ENCODE results near the gene CRYBG1. TPM values are rescaled to one million over a fixed set of nuclear protein-coding genes. Genes with fewer than 3 reads are reported as not detected.

Gene CRYBG1
- total RNA-seq, 1 donor from 2014 or later: 3.0 TPM

GRCh38 chr6:106413722-106414121 lies 53.2 kb downstream of the CRYBG1 start:
- TF ChIP-seq CTCF (IDR thresholded peaks at IDR 0.05; ENCODE audit: unreplicated experiment): no peak
- H3K4me1 Mint-ChIP-seq (ENCODE audit: low read depth): peaks cover 5% of the 10 kb centered on the region
- peaks cover 4% of the 10 kb centered on the region for H3K9me3 Mint-ChIP-seq (ENCODE audit: low read depth)
- no peak for DNase-seq (ENCODE audit: low spot score, unreplicated experiment)
- H3K27ac Mint-ChIP-seq: no peak overlapping the region
- no peak overlapping the region for H3K4me3 Mint-ChIP-seq (ENCODE audit: low read depth)
- no peaks in the 10 kb centered on the region for H3K36me3 Mint-ChIP-seq (ENCODE audit: insufficient read depth)
- H3K27me3 Mint-ChIP-seq: peaks cover 6% of the 10 kb centered on the region

GRCh38 chr6:106415921-106416320 lies 55.4 kb downstream of the CRYBG1 start:
- H3K27ac Mint-ChIP-seq: peak overlapping the region; percentile 35
- no peaks in the 10 kb centered on the region for H3K36me3 Mint-ChIP-seq (ENCODE audit: insufficient read depth)
- no peak overlapping the region for H3K4me3 Mint-ChIP-seq (ENCODE audit: low read depth)
- H3K9me3 Mint-ChIP-seq (ENCODE audit: low read depth): no peaks in the 10 kb centered on the region
- H3K4me1 Mint-ChIP-seq (ENCODE audit: low read depth): peaks cover 9% of the 10 kb centered on the region
- DNase-seq (ENCODE audit: low spot score, unreplicated experiment): no peak
- H3K27me3 Mint-ChIP-seq: peaks cover 8% of the 10 kb centered on the region
- no peak for TF ChIP-seq CTCF (IDR thresholded peaks at IDR 0.05; ENCODE audit: unreplicated experiment)

- no peaks in the 10 kb centered on the region for H3K36me3 Mint-ChIP-seq (ENCODE audit: insufficient read depth)
- H3K4me1 Mint-ChIP-seq (ENCODE audit: low read depth): peaks cover 4% of the 10 kb centered on the region
- H3K27me3 Mint-ChIP-seq: peaks cover 10% of the 10 kb centered on the region
- no peak for DNase-seq (ENCODE audit: low spot score, unreplicated experiment)
- H3K4me3 Mint-ChIP-seq (ENCODE audit: low read depth): no peak overlapping the region
- no peak for TF ChIP-seq CTCF (IDR thresholded peaks at IDR 0.05; ENCODE audit: unreplicated experiment)
- H3K9me3 Mint-ChIP-seq (ENCODE audit: low read depth): no peaks in the 10 kb centered on the region
- no peak overlapping the region for H3K27ac Mint-ChIP-seq
These were observed 57.1 kb downstream of the CRYBG1 start for GRCh38 chr6:106417572-106418147.

GRCh38 chr6:106419900-106420613 lies 59.5 kb downstream of the CRYBG1 start:
- H3K36me3 Mint-ChIP-seq (ENCODE audit: insufficient read depth): no peaks in the 10 kb centered on the region

GRCh38 chr6:106421496-106421895 lies 61.0 kb downstream of the CRYBG1 start:
- DNase-seq (ENCODE audit: low spot score, unreplicated experiment): no peak
- Mint-ChIP-seq H3K36me3 (ENCODE audit: insufficient read depth) (no peaks in the 10 kb centered on the region), H3K4me1 (ENCODE audit: low read depth) (peaks cover 4% of the 10 kb centered on the region), H3K9me3 (ENCODE audit: low read depth) (no peaks in the 10 kb centered on the region), H3K27me3 (peaks cover 4% of the 10 kb centered on the region), H3K4me3 (ENCODE audit: low read depth) (no peak overlapping the region), H3K27ac (no peak overlapping the region)
- TF ChIP-seq CTCF (IDR thresholded peaks at IDR 0.05; ENCODE audit: unreplicated experiment): no peak

More at GRCh38 chr6:106419900-106420613, 59.5 kb downstream of the CRYBG1 start:
- TF ChIP-seq CTCF (IDR thresholded peaks at IDR 0.05; ENCODE audit: unreplicated experiment): no peak
- H3K27ac Mint-ChIP-seq: no peak overlapping the region
- peaks cover 4% of the 10 kb centered on the region for H3K4me1 Mint-ChIP-seq (ENCODE audit: low read depth)
- H3K9me3 Mint-ChIP-seq (ENCODE audit: low read depth): no peaks in the 10 kb centered on the region
- no peak for DNase-seq (ENCODE audit: low spot score, unreplicated experiment)
- peaks cover 10% of the 10 kb centered on the region for H3K27me3 Mint-ChIP-seq
- no peak overlapping the region for H3K4me3 Mint-ChIP-seq (ENCODE audit: low read depth)
